Measurements from ENCODE around the gene EFNB2. TPM values are rescaled to one million over a fixed set of nuclear protein-coding genes. Genes with fewer than 3 reads are reported as not detected.

The EFNB2 gene
- total RNA-seq, 1 donor from 2014 or later, result 353 TPM

DNA sequence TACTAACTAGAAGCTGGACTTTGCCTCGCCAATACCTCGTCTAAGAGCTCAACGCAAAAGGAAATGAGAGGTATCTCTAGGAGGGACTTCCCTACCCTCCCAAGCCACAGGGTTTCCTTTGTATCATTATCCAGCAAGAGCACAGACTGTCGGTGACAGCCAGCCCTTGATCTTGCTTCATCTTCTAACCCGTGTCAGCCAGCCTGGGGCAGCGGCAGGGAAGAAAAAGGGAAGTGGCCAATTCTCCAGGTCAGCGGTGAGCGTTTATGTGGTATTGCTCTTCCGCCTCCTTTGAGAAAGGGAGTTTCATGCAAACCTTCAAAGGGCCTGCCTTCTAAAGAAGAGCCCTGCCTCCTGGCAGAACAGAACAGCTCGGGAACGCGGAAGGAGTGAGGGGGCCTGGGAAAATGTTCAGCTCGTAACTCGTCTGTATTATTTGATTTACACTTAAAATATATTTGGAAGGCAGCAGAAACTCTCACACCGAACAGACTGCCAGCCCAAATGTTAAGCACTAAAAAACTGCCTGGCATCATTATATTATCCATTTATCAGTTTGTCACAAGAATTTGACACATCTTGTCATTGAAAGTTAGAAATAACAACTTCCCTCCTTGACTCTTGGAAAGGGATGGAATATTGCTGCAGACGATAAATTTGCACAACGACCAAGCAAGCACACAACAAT, 41.8 kb downstream of the EFNB2 start:
- TF ChIP-seq, protein P1, sequence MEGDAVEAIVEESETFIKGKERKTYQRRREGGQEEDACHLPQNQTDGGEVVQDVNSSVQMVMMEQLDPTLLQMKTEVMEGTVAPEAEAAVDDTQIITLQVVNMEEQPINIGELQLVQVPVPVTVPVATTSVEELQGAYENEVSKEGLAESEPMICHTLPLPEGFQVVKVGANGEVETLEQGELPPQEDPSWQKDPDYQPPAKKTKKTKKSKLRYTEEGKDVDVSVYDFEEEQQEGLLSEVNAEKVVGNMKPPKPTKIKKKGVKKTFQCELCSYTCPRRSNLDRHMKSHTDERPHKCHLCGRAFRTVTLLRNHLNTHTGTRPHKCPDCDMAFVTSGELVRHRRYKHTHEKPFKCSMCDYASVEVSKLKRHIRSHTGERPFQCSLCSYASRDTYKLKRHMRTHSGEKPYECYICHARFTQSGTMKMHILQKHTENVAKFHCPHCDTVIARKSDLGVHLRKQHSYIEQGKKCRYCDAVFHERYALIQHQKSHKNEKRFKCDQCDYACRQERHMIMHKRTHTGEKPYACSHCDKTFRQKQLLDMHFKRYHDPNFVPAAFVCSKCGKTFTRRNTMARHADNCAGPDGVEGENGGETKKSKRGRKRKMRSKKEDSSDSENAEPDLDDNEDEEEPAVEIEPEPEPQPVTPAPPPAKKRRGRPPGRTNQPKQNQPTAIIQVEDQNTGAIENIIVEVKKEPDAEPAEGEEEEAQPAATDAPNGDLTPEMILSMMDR (IDR thresholded peaks at IDR 0.05; ENCODE audit: unreplicated experiment), result no peak
- H3K27ac Mint-ChIP-seq (ENCODE audit: unreplicated experiment), result peak overlapping the region; percentile 78

DNA sequence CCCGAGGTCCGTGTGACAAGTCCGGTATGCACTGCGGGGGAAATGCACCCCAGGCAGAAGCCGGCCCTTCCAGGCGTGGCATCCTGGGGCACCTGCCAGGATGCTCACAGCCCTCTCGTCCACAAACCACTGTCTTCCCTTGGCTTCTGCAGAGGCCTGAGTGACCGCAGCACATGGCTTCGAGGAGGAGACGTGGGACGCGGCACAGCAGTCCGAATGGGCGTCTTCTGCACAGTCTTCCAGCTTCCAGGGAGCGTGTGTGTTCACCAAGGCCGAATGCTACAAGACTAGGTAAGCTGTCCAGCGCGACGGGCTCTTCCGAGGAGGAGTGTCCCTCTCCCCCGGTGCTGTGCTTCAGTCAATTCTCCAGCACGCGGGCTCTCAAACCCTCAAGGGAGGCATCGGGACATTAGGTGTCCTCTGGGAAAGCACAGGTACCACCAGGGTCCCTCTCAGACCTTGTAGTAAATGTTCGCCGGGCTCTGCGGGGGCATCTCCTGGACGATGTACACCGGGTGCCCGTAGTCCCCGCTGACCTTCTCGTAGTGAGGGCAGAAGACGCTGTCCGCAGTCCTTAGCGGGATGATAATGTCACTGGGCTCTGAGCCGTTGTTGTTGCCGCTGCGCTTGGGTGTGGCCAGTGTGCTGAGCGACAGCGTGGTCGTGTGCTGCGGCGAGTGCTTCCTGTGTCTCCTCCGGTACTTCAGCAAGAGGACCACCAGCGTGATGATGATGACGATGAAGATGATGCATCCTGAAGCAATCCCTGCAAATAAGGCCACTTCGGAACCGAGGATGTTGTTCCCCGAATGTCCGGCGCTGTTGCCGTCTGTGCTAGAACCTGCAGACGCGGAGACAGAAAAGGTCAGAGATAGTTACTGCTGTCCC, 42.6 kb downstream of the EFNB2 start:
- no peak for DNase-seq (ENCODE audit: low spot score)

More for the DNA sequence above, 41.8 kb downstream of the EFNB2 start:
- Mint-ChIP-seq H3K9me3 (ENCODE audit: unreplicated experiment) (no peaks in the 10 kb centered on the region), H3K4me3 (ENCODE audit: unreplicated experiment) (peak overlapping the region; percentile 76), H3K27me3 (ENCODE audit: unreplicated experiment) (peaks cover 17% of the 10 kb centered on the region), H3K36me3 (ENCODE audit: low read depth, unreplicated experiment) (peaks cover 55% of the 10 kb centered on the region), H3K4me1 (ENCODE audit: unreplicated experiment) (peaks cover 73% of the 10 kb centered on the region)
- DNase-seq (ENCODE audit: low spot score), result no peak

DNA sequence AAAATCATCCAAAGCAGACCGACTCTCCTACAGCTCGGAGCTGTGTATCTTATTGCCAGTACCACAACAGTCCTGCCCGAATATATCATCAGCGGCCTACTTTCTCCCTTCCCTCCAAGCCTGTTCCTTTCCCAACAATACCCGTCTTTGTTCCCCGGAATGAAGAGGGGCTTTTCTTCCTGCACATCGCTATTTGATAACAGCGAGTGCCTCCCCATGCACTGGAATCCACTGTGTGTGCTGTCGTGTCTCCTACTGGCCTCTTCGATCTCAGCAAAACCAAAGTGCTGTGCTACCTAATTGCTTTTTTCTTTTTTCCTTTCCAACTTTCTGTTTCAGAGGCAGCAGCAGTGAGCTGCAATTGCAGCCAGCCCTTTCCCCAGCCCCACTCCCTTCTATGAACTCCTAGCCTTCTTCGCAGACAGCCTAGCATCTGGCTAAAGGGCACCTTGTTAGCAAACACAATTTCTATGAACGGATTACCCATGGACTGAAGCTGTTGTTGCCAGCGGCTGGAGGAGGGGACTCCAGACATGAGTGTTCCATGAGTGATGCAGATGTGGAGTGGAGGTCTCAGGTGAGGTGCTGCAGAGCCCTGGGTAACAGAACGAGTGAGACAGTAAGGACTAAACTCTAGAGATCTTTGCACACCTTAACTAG, 43.4 kb downstream of the EFNB2 start:
- Mint-ChIP-seq H3K27ac (ENCODE audit: unreplicated experiment) (peak overlapping the region; percentile 32), H3K36me3 (ENCODE audit: low read depth, unreplicated experiment) (peaks cover 55% of the 10 kb centered on the region), H3K9me3 (ENCODE audit: unreplicated experiment) (no peaks in the 10 kb centered on the region), H3K4me1 (ENCODE audit: unreplicated experiment) (peaks cover 59% of the 10 kb centered on the region), H3K4me3 (ENCODE audit: unreplicated experiment) (peak overlapping the region; percentile 77), H3K27me3 (ENCODE audit: unreplicated experiment) (peaks cover 17% of the 10 kb centered on the region)
- DNase-seq (ENCODE audit: low spot score), result no peak
- TF ChIP-seq, protein P1 (IDR thresholded peaks at IDR 0.05; ENCODE audit: unreplicated experiment), result no peak

More for the DNA sequence above, 42.6 kb downstream of the EFNB2 start:
- TF ChIP-seq, protein P1 (IDR thresholded peaks at IDR 0.05; ENCODE audit: unreplicated experiment), result no peak
- H3K27ac Mint-ChIP-seq (ENCODE audit: unreplicated experiment), result peak overlapping the region; percentile 82
- peak overlapping the region; percentile 77 for H3K4me3 Mint-ChIP-seq (ENCODE audit: unreplicated experiment)
- no peaks in the 10 kb centered on the region for H3K9me3 Mint-ChIP-seq (ENCODE audit: unreplicated experiment)
- H3K4me1 Mint-ChIP-seq (ENCODE audit: unreplicated experiment), result peaks cover 65% of the 10 kb centered on the region
- peaks cover 55% of the 10 kb centered on the region for H3K36me3 Mint-ChIP-seq (ENCODE audit: low read depth, unreplicated experiment)
- H3K27me3 Mint-ChIP-seq (ENCODE audit: unreplicated experiment), result peaks cover 17% of the 10 kb centered on the region

DNA sequence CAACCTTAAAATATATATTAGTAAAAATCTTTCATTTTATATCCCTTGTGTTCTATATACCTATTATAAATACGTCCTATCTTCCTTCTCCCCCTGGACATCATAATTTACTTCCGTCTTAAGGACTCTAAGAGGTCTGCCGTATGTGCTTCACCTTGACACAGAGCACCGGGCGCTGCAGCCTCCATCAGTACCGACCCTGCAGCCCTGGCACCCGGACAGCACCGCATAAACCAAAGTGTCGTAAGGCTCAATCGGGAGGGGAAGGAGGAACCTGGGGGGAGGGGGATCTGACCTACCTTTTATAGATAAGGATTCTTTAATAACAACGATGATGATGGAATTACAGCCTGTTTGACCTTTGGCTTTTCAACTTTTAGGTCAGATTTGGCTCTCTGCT, 44.0 kb downstream of the EFNB2 start:
- Mint-ChIP-seq H3K36me3 (ENCODE audit: low read depth, unreplicated experiment) (peaks cover 55% of the 10 kb centered on the region), H3K27ac (ENCODE audit: unreplicated experiment) (peak overlapping the region; percentile 82), H3K4me1 (ENCODE audit: unreplicated experiment) (peaks cover 56% of the 10 kb centered on the region), H3K27me3 (ENCODE audit: unreplicated experiment) (peaks cover 17% of the 10 kb centered on the region), H3K4me3 (ENCODE audit: unreplicated experiment) (peak overlapping the region; percentile 77), H3K9me3 (ENCODE audit: unreplicated experiment) (no peaks in the 10 kb centered on the region)
- DNase-seq (ENCODE audit: low spot score), result no peak
- TF ChIP-seq, protein P1 (IDR thresholded peaks at IDR 0.05; ENCODE audit: unreplicated experiment), result no peak
